ENCODE data around the gene PRKCA.

Gene PRKCA

GRCh38 chr17:66373079-66373478 is 70.7 kb downstream of the PRKCA start:
- Histone ChIP-seq H3K4me1 (ENCODE audit: insufficient read depth, low read length) (peaks cover 13% of the 10 kb centered on the region), H3K27ac (ENCODE audit: low read depth, low read length) (no peak overlapping the region)
- WGBS = 99% methylated on average over 3 of the region's 3 CpGs

GRCh38 chr17:66373944-66374817 is 71.8 kb downstream of the PRKCA start:
- no peak overlapping the region for H3K4me3 ChIP-seq (ENCODE audit: low read length)

More at GRCh38 chr17:66373079-66373478, 70.7 kb downstream of the PRKCA start:
- Histone ChIP-seq H3K4me3 (ENCODE audit: low read length) (no peak overlapping the region), H3K9ac (ENCODE audit: low read depth, low read length) (no peak overlapping the region), H3K36me3 (ENCODE audit: insufficient read depth, low read length) (no peaks in the 10 kb centered on the region), H3K27me3 (ENCODE audit: insufficient read depth, low read length) (no peaks in the 10 kb centered on the region), H3K9me3 (ENCODE audit: insufficient read depth, low read depth, low read length) (no peaks in the 10 kb centered on the region)

GRCh38 chr17:66375121-66375520 is 72.7 kb downstream of the PRKCA start:
- H3K36me3 ChIP-seq (ENCODE audit: insufficient read depth, low read length) = no peaks in the 10 kb centered on the region
- H3K9ac ChIP-seq (ENCODE audit: low read depth, low read length) = no peak overlapping the region
- H3K9me3 ChIP-seq (ENCODE audit: insufficient read depth, low read depth, low read length) = no peaks in the 10 kb centered on the region
- WGBS = 93% methylated on average over 7 of the region's 8 CpGs
- peaks cover 13% of the 10 kb centered on the region for H3K4me1 ChIP-seq (ENCODE audit: insufficient read depth, low read length)
- no peaks in the 10 kb centered on the region for H3K27me3 ChIP-seq (ENCODE audit: insufficient read depth, low read length)
- no peak overlapping the region for H3K4me3 ChIP-seq (ENCODE audit: low read length)
- no peak overlapping the region for H3K27ac ChIP-seq (ENCODE audit: low read depth, low read length)

More at GRCh38 chr17:66373944-66374817, 71.8 kb downstream of the PRKCA start:
- 66% methylated on average over 18 of the region's 18 CpGs for WGBS
- H3K9me3 ChIP-seq (ENCODE audit: insufficient read depth, low read depth, low read length) = no peaks in the 10 kb centered on the region
- no peak overlapping the region for H3K27ac ChIP-seq (ENCODE audit: low read depth, low read length)
- no peaks in the 10 kb centered on the region for H3K27me3 ChIP-seq (ENCODE audit: insufficient read depth, low read length)
- H3K36me3 ChIP-seq (ENCODE audit: insufficient read depth, low read length) = no peaks in the 10 kb centered on the region
- peaks cover 13% of the 10 kb centered on the region for H3K4me1 ChIP-seq (ENCODE audit: insufficient read depth, low read length)
- peak overlapping the region; percentile 30; the same call in 1 of the 2 replicates for H3K9ac ChIP-seq (ENCODE audit: low read depth, low read length)

DNA sequence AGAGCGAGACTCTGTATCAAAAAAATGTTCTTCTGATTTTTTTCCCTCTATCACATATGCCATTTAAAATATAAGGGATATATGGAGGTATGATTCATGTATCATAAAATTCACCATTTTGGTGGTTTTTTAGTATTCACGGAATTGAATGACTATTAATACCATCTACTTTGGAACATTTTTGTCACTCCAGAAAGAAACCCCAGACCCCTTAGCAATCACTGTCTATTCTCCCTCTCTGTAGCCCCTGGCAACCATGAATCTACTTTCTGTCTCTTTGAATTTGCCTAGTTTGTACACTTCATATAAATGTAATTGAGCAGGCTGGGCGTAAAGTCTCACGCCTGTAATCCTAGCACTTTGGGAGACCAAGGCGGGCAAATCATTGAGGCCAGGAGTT is 75.9 kb downstream of the PRKCA start:
- H3K4me3 ChIP-seq (ENCODE audit: low read length) = no peak overlapping the region
- WGBS = 77% methylated on average over 5 of the region's 5 CpGs
- no peak overlapping the region for H3K27ac ChIP-seq (ENCODE audit: low read depth, low read length)
- H3K4me1 ChIP-seq (ENCODE audit: insufficient read depth, low read length) = peaks cover 13% of the 10 kb centered on the region
- H3K27me3 ChIP-seq (ENCODE audit: insufficient read depth, low read length) = no peaks in the 10 kb centered on the region
- H3K9me3 ChIP-seq (ENCODE audit: insufficient read depth, low read depth, low read length) = no peaks in the 10 kb centered on the region
- no peak overlapping the region for H3K9ac ChIP-seq (ENCODE audit: low read depth, low read length)
- no peaks in the 10 kb centered on the region for H3K36me3 ChIP-seq (ENCODE audit: insufficient read depth, low read length)

GRCh38 chr17:66379544-66379943 is 77.1 kb downstream of the PRKCA start:
- H3K36me3 ChIP-seq (ENCODE audit: insufficient read depth, low read length) = no peaks in the 10 kb centered on the region
- H3K4me3 ChIP-seq (ENCODE audit: low read length) = no peak overlapping the region
- H3K9ac ChIP-seq (ENCODE audit: low read depth, low read length) = no peak overlapping the region
- peaks cover 1% of the 10 kb centered on the region; the same call in 1 of the 2 replicates for H3K4me1 ChIP-seq (ENCODE audit: insufficient read depth, low read length)
- H3K9me3 ChIP-seq (ENCODE audit: insufficient read depth, low read depth, low read length) = no peaks in the 10 kb centered on the region
- no peak overlapping the region for H3K27ac ChIP-seq (ENCODE audit: low read depth, low read length)
- H3K27me3 ChIP-seq (ENCODE audit: insufficient read depth, low read length) = no peaks in the 10 kb centered on the region
- WGBS = 91% methylated on average over 4 of the region's 4 CpGs

- no peaks in the 10 kb centered on the region; the same call in 1 of the 2 replicates for H3K4me1 ChIP-seq (ENCODE audit: insufficient read depth, low read length)
- H3K27ac ChIP-seq (ENCODE audit: low read depth, low read length) = no peak overlapping the region
- H3K27me3 ChIP-seq (ENCODE audit: insufficient read depth, low read length) = no peaks in the 10 kb centered on the region
- H3K9ac ChIP-seq (ENCODE audit: low read depth, low read length) = no peak overlapping the region
- WGBS = 100% methylated on average over 2 of the region's 2 CpGs
- H3K4me3 ChIP-seq (ENCODE audit: low read length) = no peak overlapping the region
- no peaks in the 10 kb centered on the region for H3K36me3 ChIP-seq (ENCODE audit: insufficient read depth, low read length)
- H3K9me3 ChIP-seq (ENCODE audit: insufficient read depth, low read depth, low read length) = no peaks in the 10 kb centered on the region
Observed at GRCh38 chr17:66379996-66380395, 77.6 kb downstream of the PRKCA start.

DNA sequence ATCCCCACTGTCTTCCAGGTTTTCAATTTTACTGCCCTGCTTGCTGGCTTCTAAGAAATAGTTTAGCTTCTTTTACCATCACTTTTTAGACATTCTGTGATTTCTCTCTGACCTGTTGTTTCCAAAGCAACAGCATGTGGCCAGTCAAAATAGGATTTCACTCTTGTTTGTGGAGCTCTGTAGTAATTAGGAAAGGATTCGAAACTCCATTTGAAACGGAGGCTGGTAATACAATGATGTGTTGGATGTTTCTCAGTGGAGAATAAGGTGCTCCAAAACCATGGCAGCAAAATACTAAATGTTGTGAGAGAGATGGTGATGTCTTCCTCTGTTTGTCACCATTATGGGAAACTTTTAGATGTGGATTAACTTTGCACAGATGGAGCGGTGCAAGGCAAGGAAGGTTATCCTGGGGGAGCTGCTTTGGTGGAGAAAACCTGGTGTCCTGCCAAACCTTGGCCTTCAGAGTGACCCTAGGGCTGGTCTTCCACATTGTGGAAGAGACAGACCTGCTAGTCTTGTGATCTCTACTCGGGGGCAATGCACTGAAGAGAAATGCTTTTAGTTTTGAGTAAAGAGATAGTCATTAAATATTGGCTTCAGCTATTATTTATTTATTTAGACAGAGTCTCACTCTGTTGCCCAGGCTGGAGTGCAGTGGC is 79.4 kb downstream of the PRKCA start:
- Histone ChIP-seq H3K4me3 (ENCODE audit: low read length) (no peak overlapping the region), H3K4me1 (ENCODE audit: insufficient read depth, low read length) (peaks cover 5% of the 10 kb centered on the region; the same call in 1 of the 2 replicates), H3K36me3 (ENCODE audit: insufficient read depth, low read length) (no peaks in the 10 kb centered on the region), H3K9ac (ENCODE audit: low read depth, low read length) (no peak overlapping the region), H3K27ac (ENCODE audit: low read depth, low read length) (no peak overlapping the region), H3K9me3 (ENCODE audit: insufficient read depth, low read depth, low read length) (no peaks in the 10 kb centered on the region), H3K27me3 (ENCODE audit: insufficient read depth, low read length) (no peaks in the 10 kb centered on the region)
- 80% methylated on average over 4 of the region's 4 CpGs for WGBS

DNA sequence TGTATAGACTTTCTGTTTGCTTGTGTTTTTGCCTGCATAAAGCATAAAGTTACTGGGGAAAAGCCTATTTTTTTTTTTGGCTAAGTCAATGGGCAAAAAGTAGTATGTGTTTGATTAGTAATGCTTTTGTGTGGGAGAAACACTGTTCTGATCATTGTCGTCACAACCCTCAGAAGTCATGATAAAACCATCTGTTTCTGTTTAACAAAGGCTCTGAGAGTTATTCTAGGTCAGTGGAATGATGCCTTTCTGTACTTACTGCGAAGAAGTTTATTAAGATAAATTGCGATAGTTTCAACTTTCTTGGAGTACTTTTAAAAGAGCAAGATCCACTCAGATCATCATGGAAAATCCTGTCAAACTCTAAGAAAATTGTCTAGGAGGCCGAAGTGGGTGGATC is 80.9 kb downstream of the PRKCA start:
- H3K27ac ChIP-seq (ENCODE audit: low read depth, low read length) = no peak overlapping the region
- peaks cover 13% of the 10 kb centered on the region; the same call in 1 of the 2 replicates for H3K4me1 ChIP-seq (ENCODE audit: insufficient read depth, low read length)
- H3K9me3 ChIP-seq (ENCODE audit: insufficient read depth, low read depth, low read length) = no peaks in the 10 kb centered on the region
- H3K27me3 ChIP-seq (ENCODE audit: insufficient read depth, low read length) = no peaks in the 10 kb centered on the region
- 98% methylated on average over 4 of the region's 4 CpGs for WGBS
- no peaks in the 10 kb centered on the region for H3K36me3 ChIP-seq (ENCODE audit: insufficient read depth, low read length)
- H3K9ac ChIP-seq (ENCODE audit: low read depth, low read length) = no peak overlapping the region
- no peak overlapping the region for H3K4me3 ChIP-seq (ENCODE audit: low read length)

DNA sequence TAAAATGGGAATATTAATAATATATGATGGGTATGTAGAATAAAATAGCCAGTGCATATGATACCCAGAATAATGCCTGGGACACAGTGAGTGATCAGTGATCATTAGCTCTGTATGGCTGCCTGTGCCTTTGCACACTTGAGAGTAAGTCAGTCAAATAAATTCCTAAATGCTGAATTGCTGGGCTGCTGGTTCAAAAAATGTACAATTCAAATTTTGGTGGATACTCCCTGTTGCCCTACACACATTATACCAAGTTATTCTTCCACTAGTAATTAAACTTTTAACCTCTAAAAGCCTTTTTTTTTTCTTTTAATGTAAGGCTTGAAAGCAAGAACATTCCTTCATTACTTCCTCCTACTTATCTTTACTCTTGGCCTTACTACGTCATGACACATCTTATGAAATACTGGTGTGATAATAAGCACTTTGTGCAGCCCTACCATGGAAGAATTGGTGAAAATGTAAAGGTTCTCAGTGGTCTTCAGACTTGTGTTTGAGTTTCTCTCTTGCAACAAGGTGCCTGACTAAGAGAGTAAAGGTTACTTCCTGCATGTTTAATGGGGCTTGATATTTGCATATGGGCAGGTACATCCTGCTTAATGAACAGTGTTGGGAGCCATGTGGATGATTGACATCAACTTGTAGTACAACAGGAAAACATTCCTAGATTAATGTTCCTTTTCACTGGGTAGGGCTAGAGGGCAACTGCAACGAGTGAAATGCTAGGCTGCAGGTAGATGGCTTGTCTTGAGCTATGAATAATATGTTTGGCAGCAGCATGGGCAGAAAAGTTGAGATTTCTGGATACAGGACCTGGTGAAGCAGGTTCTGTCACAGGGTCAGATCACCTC is 84.3 kb downstream of the PRKCA start:
- 52% methylated on average over 2 of the region's 2 CpGs for WGBS
- Histone ChIP-seq H3K36me3 (ENCODE audit: insufficient read depth, low read length) (no peaks in the 10 kb centered on the region), H3K4me1 (ENCODE audit: insufficient read depth, low read length) (peaks cover 13% of the 10 kb centered on the region; the same call in 1 of the 2 replicates), H3K4me3 (ENCODE audit: low read length) (no peak overlapping the region), H3K9ac (ENCODE audit: low read depth, low read length) (no peak overlapping the region), H3K27ac (ENCODE audit: low read depth, low read length) (no peak overlapping the region), H3K27me3 (ENCODE audit: insufficient read depth, low read length) (no peaks in the 10 kb centered on the region), H3K9me3 (ENCODE audit: insufficient read depth, low read depth, low read length) (no peaks in the 10 kb centered on the region)

- H3K9ac ChIP-seq (ENCODE audit: low read depth, low read length) = no peak overlapping the region
- no peak overlapping the region for H3K27ac ChIP-seq (ENCODE audit: low read depth, low read length)
- H3K36me3 ChIP-seq (ENCODE audit: insufficient read depth, low read length) = no peaks in the 10 kb centered on the region
- WGBS = 54% methylated on average over 7 of the region's 7 CpGs
- H3K4me3 ChIP-seq (ENCODE audit: low read length) = no peak overlapping the region
- H3K4me1 ChIP-seq (ENCODE audit: insufficient read depth, low read length) = peaks cover 13% of the 10 kb centered on the region; the same call in 1 of the 2 replicates
- no peaks in the 10 kb centered on the region for H3K27me3 ChIP-seq (ENCODE audit: insufficient read depth, low read length)
- no peaks in the 10 kb centered on the region for H3K9me3 ChIP-seq (ENCODE audit: insufficient read depth, low read depth, low read length)
Observed at GRCh38 chr17:66387392-66387981, 85.1 kb downstream of the PRKCA start.
